ENCODE results near the gene CHKB. TPM values are rescaled to one million over a fixed set of nuclear protein-coding genes. Genes with fewer than 3 reads are reported as not detected.
A peak's percentile ranks its signal among the peaks of the same experiment; 100 is the strongest.

CHKB gene
- total RNA-seq, 4 donors from 2014 or later = 20.7 to 43.5 (median 33.0) TPM

DNA sequence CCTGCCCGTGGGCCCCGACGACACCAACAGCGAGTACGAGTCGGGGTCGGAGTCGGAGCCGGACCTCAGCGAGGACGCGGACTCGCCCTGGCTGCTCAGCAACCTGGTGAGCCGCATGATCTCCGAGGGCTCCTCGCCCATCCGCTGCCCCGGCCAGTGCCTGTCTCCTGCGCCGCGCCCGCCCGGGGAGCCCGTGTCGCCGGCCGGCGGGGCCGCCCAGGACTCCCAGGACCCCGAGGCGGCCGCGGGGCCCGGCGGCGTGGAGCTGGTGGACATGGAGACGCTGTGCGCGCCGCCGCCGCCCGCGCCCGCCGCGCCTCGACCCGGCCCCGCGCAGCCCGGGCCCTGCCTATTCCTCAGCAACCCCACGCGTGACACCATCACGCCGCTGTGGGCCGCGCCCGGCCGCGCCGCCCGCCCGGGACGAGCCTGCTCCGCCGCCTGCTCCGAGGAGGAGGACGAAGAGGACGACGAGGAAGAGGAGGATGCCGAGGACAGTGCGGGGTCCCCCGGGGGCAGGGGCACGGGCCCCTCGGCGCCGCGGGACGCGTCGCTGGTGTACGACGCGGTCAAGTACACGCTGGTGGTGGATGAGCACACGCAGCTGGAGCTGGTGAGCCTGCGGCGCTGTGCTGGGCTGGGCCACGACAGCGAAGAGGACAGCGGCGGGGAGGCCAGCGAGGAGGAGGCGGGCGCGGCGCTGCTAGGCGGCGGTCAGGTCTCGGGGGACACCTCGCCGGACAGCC is 21.8 kb upstream of the CHKB start:
- peaks cover 9 to 30% (median 20%) of the 10 kb centered on the region in 4 donors for H3K4me1 ChIP-seq
- intact Hi-C loops (cut with DNase I) = no loop called here
- TF ChIP-seq POLR2A (IDR thresholded peaks at IDR 0.05; ENCODE audit: low read depth) (no peak), EP300 (IDR thresholded peaks at IDR 0.05) (no peak), POLR2AphosphoS5 (IDR thresholded peaks at IDR 0.05) (no peak)
- TF ChIP-seq, protein P1, sequence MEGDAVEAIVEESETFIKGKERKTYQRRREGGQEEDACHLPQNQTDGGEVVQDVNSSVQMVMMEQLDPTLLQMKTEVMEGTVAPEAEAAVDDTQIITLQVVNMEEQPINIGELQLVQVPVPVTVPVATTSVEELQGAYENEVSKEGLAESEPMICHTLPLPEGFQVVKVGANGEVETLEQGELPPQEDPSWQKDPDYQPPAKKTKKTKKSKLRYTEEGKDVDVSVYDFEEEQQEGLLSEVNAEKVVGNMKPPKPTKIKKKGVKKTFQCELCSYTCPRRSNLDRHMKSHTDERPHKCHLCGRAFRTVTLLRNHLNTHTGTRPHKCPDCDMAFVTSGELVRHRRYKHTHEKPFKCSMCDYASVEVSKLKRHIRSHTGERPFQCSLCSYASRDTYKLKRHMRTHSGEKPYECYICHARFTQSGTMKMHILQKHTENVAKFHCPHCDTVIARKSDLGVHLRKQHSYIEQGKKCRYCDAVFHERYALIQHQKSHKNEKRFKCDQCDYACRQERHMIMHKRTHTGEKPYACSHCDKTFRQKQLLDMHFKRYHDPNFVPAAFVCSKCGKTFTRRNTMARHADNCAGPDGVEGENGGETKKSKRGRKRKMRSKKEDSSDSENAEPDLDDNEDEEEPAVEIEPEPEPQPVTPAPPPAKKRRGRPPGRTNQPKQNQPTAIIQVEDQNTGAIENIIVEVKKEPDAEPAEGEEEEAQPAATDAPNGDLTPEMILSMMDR (IDR thresholded peaks at IDR 0.05) = no peak
- H3K4me3 ChIP-seq = no peak overlapping the region
- peaks cover 0 to 94% (median 17%) of the 10 kb centered on the region in 4 donors for H3K27me3 ChIP-seq
- H3K9me3 ChIP-seq = no peaks in the 10 kb centered on the region
- H3K27ac ChIP-seq (replicated peaks in 1 of 4) = no peak overlapping the region
- 73% methylated on average over 46 of the region's 103 CpGs for WGBS
- no peak for DNase-seq (ENCODE audit: extremely low spot score)
- no peaks in the 10 kb centered on the region for H3K36me3 ChIP-seq

DNA sequence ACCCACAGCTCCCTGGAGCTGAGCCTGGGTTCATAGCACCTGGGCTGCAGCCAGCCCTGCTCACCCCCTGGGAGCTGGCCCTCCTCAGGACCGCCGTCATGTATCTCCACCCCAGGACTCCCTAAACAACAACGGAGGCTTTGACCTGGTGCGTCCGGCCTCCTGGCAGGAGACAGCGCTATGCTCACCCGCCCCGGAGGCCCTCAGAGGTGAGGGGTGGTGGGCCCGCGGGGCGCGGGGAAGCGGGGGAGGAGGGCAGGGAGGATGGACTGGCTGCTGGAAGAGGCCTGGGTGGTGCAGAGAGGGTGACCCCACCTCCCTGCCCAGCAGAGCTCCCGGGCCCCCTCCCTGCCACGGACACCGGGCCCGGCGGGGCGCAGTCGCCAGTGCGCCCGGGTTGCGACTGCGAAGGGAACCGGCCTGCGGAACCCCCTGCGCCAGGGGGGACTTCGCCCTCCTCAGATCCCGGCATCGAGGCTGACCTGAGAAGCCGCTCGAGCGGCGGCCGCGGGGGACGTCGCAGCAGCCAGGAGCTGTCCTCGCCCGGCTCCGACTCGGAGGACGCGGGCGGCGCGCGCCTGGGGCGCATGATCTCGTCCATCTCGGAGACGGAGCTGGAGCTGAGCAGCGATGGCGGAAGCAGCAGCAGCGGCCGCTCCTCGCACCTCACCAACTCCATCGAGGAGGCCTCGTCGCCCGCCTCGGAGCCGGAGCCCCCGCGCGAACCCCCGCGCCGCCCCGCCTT is 21.0 kb upstream of the CHKB start:
- 0% methylated on average over 5 of the region's 70 CpGs for WGBS
- intact Hi-C loops (cut with DNase I) = no loop called here
- H3K27me3 ChIP-seq = peaks cover 0 to 94% (median 18%) of the 10 kb centered on the region in 4 donors
- no peaks in the 10 kb centered on the region for H3K9me3 ChIP-seq
- TF ChIP-seq POLR2A (IDR thresholded peaks at IDR 0.05; ENCODE audit: low read depth) (no peak), POLR2AphosphoS5 (IDR thresholded peaks at IDR 0.05) (no peak), EP300 (IDR thresholded peaks at IDR 0.05) (no peak)
- TF ChIP-seq, protein P1 (IDR thresholded peaks at IDR 0.05) = no peak
- peaks cover 9 to 30% (median 20%) of the 10 kb centered on the region in 4 donors for H3K4me1 ChIP-seq
- H3K4me3 ChIP-seq = no peak overlapping the region
- no peak overlapping the region for H3K27ac ChIP-seq (replicated peaks in 1 of 4)
- no peaks in the 10 kb centered on the region for H3K36me3 ChIP-seq
- no peak for DNase-seq (ENCODE audit: extremely low spot score)

DNA sequence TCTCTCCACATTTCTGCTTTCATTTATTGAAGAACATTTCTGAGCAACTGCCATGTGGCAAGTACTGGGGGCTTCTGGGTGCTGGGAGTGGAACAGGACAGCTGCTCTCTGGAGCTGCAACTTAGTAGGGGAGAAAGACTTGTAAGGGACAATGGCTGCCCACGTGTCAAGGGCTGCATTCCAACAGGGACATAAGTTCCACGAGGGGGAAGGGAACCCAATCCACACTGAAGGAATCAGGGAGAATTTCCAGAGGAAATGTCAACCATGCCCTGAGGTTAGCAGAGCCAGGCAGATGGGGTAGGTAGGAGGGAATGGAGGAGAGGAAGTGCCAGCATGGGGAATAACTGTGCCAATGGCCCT is 19.7 kb upstream of the CHKB start:
- WGBS = 37% methylated on average over 2 of the region's 2 CpGs
- intact Hi-C loops (cut with DNase I) = no loop called here
- no peak for DNase-seq (ENCODE audit: extremely low spot score)
- no peak overlapping the region for H3K27ac ChIP-seq (replicated peaks in 1 of 4)
- H3K4me3 ChIP-seq = no peak overlapping the region
- TF ChIP-seq, protein P1 (IDR thresholded peaks at IDR 0.05) = no peak
- TF ChIP-seq POLR2AphosphoS5 (IDR thresholded peaks at IDR 0.05) (no peak), POLR2A (IDR thresholded peaks at IDR 0.05; ENCODE audit: low read depth) (no peak), EP300 (IDR thresholded peaks at IDR 0.05) (no peak)
- H3K9me3 ChIP-seq = no peaks in the 10 kb centered on the region
- peaks cover 9 to 30% (median 20%) of the 10 kb centered on the region in 4 donors for H3K4me1 ChIP-seq
- no peaks in the 10 kb centered on the region for H3K36me3 ChIP-seq
- H3K27me3 ChIP-seq = peaks cover 0 to 97% (median 18%) of the 10 kb centered on the region in 4 donors

DNA sequence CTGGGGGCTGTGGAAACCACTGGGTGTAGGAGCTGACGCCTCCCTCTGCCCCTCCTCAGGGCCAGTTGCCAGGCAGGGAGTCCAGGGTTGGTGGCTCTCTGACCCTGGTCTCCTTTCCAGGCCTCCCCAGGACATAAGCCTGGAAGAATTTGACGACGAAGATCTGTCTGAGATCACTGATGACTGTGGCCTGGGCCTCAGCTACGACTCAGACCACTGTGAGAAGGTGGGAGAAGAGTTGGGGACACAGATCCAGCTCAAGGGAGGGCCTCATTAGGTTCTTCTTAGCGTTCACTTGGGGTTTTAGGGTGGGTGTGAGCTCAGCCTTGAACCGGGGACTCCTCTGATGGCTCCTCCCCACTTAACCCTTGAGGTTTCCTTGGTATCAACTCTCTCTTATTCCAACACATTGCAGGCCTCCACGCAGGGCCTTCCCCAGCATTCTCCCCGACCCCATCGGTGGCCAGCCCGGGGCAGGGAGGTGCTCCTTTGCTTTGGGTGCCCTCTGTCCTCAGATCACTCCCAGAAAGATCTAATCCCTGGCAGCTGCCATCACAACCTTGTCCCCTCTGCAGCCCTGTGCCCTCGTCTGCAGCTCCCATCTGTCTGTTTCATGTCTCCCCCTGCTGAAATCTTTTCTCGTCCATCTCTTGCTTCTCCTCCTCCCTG is 19.2 kb upstream of the CHKB start:
- intact Hi-C loops (cut with DNase I) = no loop called here
- Histone ChIP-seq H3K27me3 (peaks cover 0 to 97% (median 18%) of the 10 kb centered on the region in 4 donors), H3K36me3 (peaks cover 0 to 3% (median 0%) of the 10 kb centered on the region in 4 donors), H3K4me3 (peak overlapping the region in 1 of 4 donors; percentile 55), H3K9me3 (no peaks in the 10 kb centered on the region), H3K4me1 (peaks cover 9 to 30% (median 20%) of the 10 kb centered on the region in 4 donors), H3K27ac (replicated peaks in 1 of 4) (no peak overlapping the region)
- DNase-seq (ENCODE audit: extremely low spot score) = no peak
- TF ChIP-seq, protein P1 (IDR thresholded peaks at IDR 0.05) = no peak
- TF ChIP-seq POLR2A (IDR thresholded peaks at IDR 0.05; ENCODE audit: low read depth) = no peak
- WGBS = 67% methylated on average over 12 of the region's 12 CpGs

Measured in esophagus muscularis mucosa (tissue), 4 donors.